ENCODE data around the gene PUSL1.
A peak's percentile ranks its signal among the peaks of the same experiment; 100 is the strongest.

- peak; percentile 62 for TF ChIP-seq CTCF (IDR thresholded peaks at IDR 0.05; ENCODE audit: low read depth, low read length)
- TF ChIP-seq EZH2phosphoT487 (IDR thresholded peaks at IDR 0.05; ENCODE audit: low read depth): no peak
Observed at GRCh38 chr1:1291548-1292441, 16.6 kb upstream of the PUSL1 start.

Data from OCI-LY3 (cell line).